Mucosa of descending colon (tissue), 3 donors: ENCODE data around the gene F8. TPM values are rescaled to one million over a fixed set of nuclear protein-coding genes. Genes with fewer than 3 reads are reported as not detected.

Experiments
- ATAC-seq: fragments of 200-7000 bp; cut with Tn5 transposase; one replicate; pipeline ENCODE4 v1.9.1; 2020; ENCODE audit warnings: mild to moderate bottlenecking, moderate library complexity
- DNase-seq, 3 donors: peaks; one replicate each; pipeline ENCODE4 v3.0.0-alpha.2; 2020
- H3K36me3 ChIP-seq: fragments of 200-600 bp; one replicate; pipeline ENCODE4 v1.8.0; 2021; ENCODE audit warnings: low read depth, mild to moderate bottlenecking
- H3K4me1 ChIP-seq: fragments of 200-600 bp; one replicate; pipeline ENCODE4 v1.8.0; 2021; ENCODE audit warnings: low read depth, mild to moderate bottlenecking
- H3K4me3 ChIP-seq: fragments of 200-600 bp; one replicate; pipeline ENCODE4 v1.8.0; 2021; ENCODE audit warnings: mild to moderate bottlenecking
- H3K9me3 ChIP-seq: fragments of 200-600 bp; one replicate; pipeline ENCODE4 v1.8.0; 2021; ENCODE audit warnings: mild to moderate bottlenecking
- CTCF ChIP-seq: fragments of 200-600 bp; IDR thresholded peaks from one replicate; pipeline ENCODE4 v1.8.0; 2022; ENCODE audit warnings: antibody characterized with exemption, mild to moderate bottlenecking
- intact Hi-C, 2 donors: fragments of 100-400 bp; cut with DNase I in 1 of 2; cut with micrococcal nuclease in 1 of 2; formaldehyde crosslinking; loops; one replicate each; pipeline versions ENCODE4 v1.11.0 to v1.11.1; 2022; cut with DNase I, micrococcal nuclease
- total RNA-seq, 3 donors: library from RNA; stranded (reverse); fragmentation: NEBNext Ultra II Directional in 2 of 3; extraction: Animal tissue kit (Norgen Biotek cat#: 25700) in 2 of 3; gene quantifications; one replicate each; pipeline versions ENCODE4 v1.2.1 to v1.2.4, GENCODE V29; 2021 to 2023
- donor health status: DM: no; HTN: no; CAD: no; lungs with moderate emphysema.
- donor health status: DM: no; HTN: no; CAD: no.
- donor health status: DM: no; HTN: yes; CAD: no.

F8 gene
- total RNA-seq, 3 donors from 2014 or later: 2.8 to 14.0 (median 5.4) TPM

- no peaks in the 10 kb centered on the region for H3K36me3 ChIP-seq
- no peaks in the 10 kb centered on the region for H3K4me1 ChIP-seq
- no peaks in the 10 kb centered on the region for H3K9me3 ChIP-seq
- no peak overlapping the region for H3K4me3 ChIP-seq
- intact Hi-C loops: no loop called here
- DNase-seq (no peak), ATAC-seq (no peak)
- no peak for TF ChIP-seq CTCF
Observed at GRCh38 chrX:154988719-154989118, 33.8 kb downstream of the F8 start.

GRCh38 chrX:154987940-154988339, 34.6 kb downstream of the F8 start:
- intact Hi-C loops: no loop called here

DNA sequence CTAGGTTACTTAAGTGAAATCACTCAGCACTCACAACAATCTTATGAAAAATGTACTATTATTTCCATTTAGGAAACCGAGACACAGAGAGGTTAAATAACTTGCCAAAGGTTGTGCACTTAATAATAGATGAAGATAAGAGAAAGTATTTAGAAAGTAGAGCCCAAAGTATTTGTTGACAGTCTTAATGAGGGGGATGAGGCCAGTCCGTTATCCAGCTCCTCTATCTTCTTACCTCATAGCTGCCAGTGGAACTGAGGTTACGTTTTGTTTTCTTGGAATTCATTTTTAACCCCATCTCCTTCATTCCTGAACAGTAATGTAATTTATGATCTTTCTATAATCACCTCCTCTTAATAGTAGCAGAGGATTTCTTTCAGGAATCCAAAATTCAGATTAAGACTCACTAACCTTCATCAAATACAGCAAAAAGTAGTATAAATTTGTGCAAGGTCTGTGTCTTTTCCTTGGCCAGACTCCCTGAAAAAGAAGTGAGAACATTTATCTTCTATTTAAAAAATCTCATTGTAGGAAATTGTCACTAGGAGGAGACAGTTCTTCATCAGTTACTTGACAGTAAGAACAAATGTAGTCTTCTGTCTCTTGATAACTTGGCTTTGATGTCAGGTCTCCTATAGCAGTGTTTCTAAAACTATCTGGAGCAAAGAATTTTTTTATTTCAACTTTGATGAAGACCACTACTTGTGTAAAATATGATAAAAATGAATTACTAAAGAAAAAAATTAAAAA, 35.5 kb downstream of the F8 start:
- intact Hi-C loops: no loop called here
- no peak for ATAC-seq
- no peak overlapping the region for H3K4me3 ChIP-seq

More at GRCh38 chrX:154987940-154988339, 34.6 kb downstream of the F8 start:
- no peak for TF ChIP-seq CTCF
- H3K4me1 ChIP-seq: no peaks in the 10 kb centered on the region
- no peaks in the 10 kb centered on the region for H3K9me3 ChIP-seq
- H3K4me3 ChIP-seq: no peak overlapping the region
- ATAC-seq (no peak), DNase-seq (no peak)
- no peaks in the 10 kb centered on the region for H3K36me3 ChIP-seq

GRCh38 chrX:154981116-154981411, 41.5 kb downstream of the F8 start:
- intact Hi-C loops: no loop called here
- Histone ChIP-seq H3K9me3 (no peaks in the 10 kb centered on the region), H3K4me3 (no peak overlapping the region), H3K36me3 (no peaks in the 10 kb centered on the region), H3K4me1 (no peaks in the 10 kb centered on the region)
- no peak for TF ChIP-seq CTCF
- DNase-seq (no peak), ATAC-seq (no peak)

More for the DNA sequence above, 35.5 kb downstream of the F8 start:
- no peak for DNase-seq
- TF ChIP-seq CTCF: no peak
- H3K4me1 ChIP-seq: no peaks in the 10 kb centered on the region
- no peaks in the 10 kb centered on the region for H3K36me3 ChIP-seq
- no peaks in the 10 kb centered on the region for H3K9me3 ChIP-seq

DNA sequence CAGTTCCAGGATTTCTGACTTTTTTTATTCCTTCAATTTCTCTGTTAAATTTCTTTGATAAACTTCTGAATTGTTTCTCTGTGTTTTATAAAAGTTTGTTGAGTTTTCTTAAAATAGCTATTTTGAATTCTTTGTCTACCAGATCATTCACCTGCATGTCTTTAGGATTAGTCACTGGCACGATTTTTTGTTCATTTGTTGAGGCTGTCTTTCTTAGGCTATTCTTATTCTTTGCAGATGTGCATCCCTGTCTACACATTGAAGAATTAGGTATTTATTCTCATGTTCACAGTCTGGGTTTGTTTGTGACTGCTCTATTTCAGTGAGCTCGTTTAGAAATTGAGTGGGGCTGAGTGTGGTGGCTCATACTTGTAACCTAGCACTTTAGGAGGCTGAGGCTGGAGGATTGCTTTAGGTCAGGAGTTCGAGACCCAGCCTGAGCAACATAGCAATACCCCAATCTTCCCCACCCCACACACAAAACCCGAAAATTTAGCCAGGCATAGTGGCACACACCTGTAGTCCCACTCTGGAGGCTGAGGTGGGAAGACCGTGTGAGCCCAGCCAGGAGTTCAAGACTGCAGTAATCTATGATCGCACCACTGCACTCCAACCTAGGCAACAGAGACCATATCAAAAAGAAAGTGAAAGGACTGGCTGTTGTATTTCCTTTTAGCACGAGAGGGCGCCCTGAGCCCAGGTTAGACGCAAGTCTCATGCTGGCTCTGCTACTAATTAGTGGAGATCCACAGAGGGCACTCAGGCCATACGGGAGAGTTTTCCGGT, 42.0 kb downstream of the F8 start:
- Histone ChIP-seq H3K4me1 (no peaks in the 10 kb centered on the region), H3K9me3 (no peaks in the 10 kb centered on the region), H3K36me3 (no peaks in the 10 kb centered on the region), H3K4me3 (no peak overlapping the region)
- intact Hi-C loops: no loop called here
- no peak for TF ChIP-seq CTCF
- ATAC-seq (peak; percentile 99), DNase-seq (peak; percentile 58 to 90 (median 71))
